IMR-90 (cell line): Measurements from ENCODE around the gene CPT1A. TPM values are rescaled to one million over a fixed set of nuclear protein-coding genes. Genes with fewer than 3 reads are reported as not detected.

Source experiments
- ATAC-seq: fragments of 200-7000 bp; cut with Tn5 transposase; 2 replicates; pipeline ENCODE4 v1.9.1; 2020; ENCODE audit warnings: low read depth, mild to moderate bottlenecking, moderate library complexity
- BruUV-seq: library from RNA; stranded (reverse); fragments of 400-500 nt; replicated peaks from 2 replicates; lab custom pipeline; 2021; lab: Mats Ljungman, UMichigan
- CTCF ChIA-PET: fragments of 300-600 bp; formaldehyde crosslinking; extraction: SDS; loops from one replicate; lab custom pipeline; 2021; ENCODE audit warnings: antibody characterized with exemption; lab: Yijun Ruan, JAX
- POLR2A ChIA-PET: fragments of 300-600 bp; sonication (Branson Sonifier 250); formaldehyde crosslinking; loops from one replicate; lab custom pipeline; 2022; ENCODE audit warnings: antibody characterized with exemption; ENCODE audit not compliant: unreplicated experiment; lab: Charles Lee
- DNase-seq: peaks from one replicate; pipeline ENCODE4 v3.0.0; 2013
- H2AFZ ChIP-seq: replicated peaks from 2 replicates; pipeline ENCODE3; 2013; ENCODE audit warnings: low read length, mild to moderate bottlenecking; ENCODE audit not compliant: poor library complexity
- H2AK5ac ChIP-seq: 2 replicates; pipeline ENCODE4 v1.6.1; 2013; ENCODE audit warnings: low read depth, low read length, inconsistent platforms
- H2AK9ac ChIP-seq: replicated peaks from 2 replicates; pipeline ENCODE3; 2013; ENCODE audit warnings: mild to moderate bottlenecking, low read depth, low read length, moderate library complexity; ENCODE audit not compliant: poor library complexity
- H2BK120ac ChIP-seq: 2 replicates; pipeline ENCODE4 v1.6.1; 2013; ENCODE audit warnings: low read depth, low read length, inconsistent platforms
- H2BK15ac ChIP-seq: 3 replicates; pipeline ENCODE4 v1.6.1; 2013; ENCODE audit warnings: low read depth, low read length, inconsistent platforms
- H2BK20ac ChIP-seq: 2 replicates; pipeline ENCODE4 v1.6.1; 2013; ENCODE audit warnings: low read depth, mild to moderate bottlenecking, inconsistent platforms, low read length, moderate library complexity
- H2BK5ac ChIP-seq: 2 replicates; pipeline ENCODE4 v1.6.1; 2013; ENCODE audit warnings: mild to moderate bottlenecking, low read depth, low read length, inconsistent platforms; ENCODE audit not compliant: poor library complexity, severe bottlenecking
- H3K14ac ChIP-seq: replicated peaks from 2 replicates; pipeline ENCODE4 v1.6.1; 2013; ENCODE audit warnings: low read depth, low read length, inconsistent platforms
- H3K18ac ChIP-seq: 2 replicates; pipeline ENCODE4 v1.6.1; 2013; ENCODE audit warnings: low read depth, low read length, control low read depth
- H3K23ac ChIP-seq: 2 replicates; pipeline ENCODE4 v1.6.1; 2013; ENCODE audit warnings: low read depth, low read length, inconsistent platforms
- H3K27ac ChIP-seq: 2 replicates; pipeline ENCODE4 v1.5.1; 2013; ENCODE audit warnings: mild to moderate bottlenecking, control low read depth, low read length; ENCODE audit not compliant: insufficient read depth
- H3K27me3 ChIP-seq: 2 replicates; pipeline ENCODE4 v1.6.1; 2013; ENCODE audit warnings: low read length; ENCODE audit not compliant: control insufficient read depth, insufficient read depth
- H3K36me3 ChIP-seq: 2 replicates; pipeline ENCODE4 v1.6.1; 2013; ENCODE audit warnings: low read length, mixed read lengths; ENCODE audit not compliant: control insufficient read depth, insufficient read depth
- H3K4ac ChIP-seq: 2 replicates; pipeline ENCODE4 v1.6.1; 2013; ENCODE audit warnings: low read depth, low read length, inconsistent platforms
- H3K4me1 ChIP-seq: 2 replicates; pipeline ENCODE4 v1.6.1; 2013; ENCODE audit warnings: low read length, mixed read lengths; ENCODE audit not compliant: control insufficient read depth, insufficient read depth
- H3K4me2 ChIP-seq: 2 replicates; pipeline ENCODE4 v1.6.1; 2013; ENCODE audit warnings: low read depth, mild to moderate bottlenecking, control low read depth, low read length, moderate library complexity
- H3K4me3 ChIP-seq: 2 replicates; pipeline ENCODE4 v1.5.1; 2013; ENCODE audit warnings: low read depth, mild to moderate bottlenecking, control low read depth, low read length, moderate library complexity; ENCODE audit not compliant: insufficient read depth
- H3K56ac ChIP-seq: 2 replicates; pipeline ENCODE4 v1.6.1; 2013; ENCODE audit warnings: low read length, inconsistent platforms; ENCODE audit not compliant: insufficient read depth; ENCODE audit errors: extremely low read depth
- H3K79me1 ChIP-seq, 2 experiments: 2 replicates each; pipeline ENCODE4 v1.6.1; 2013; ENCODE audit warnings: low read length in 2 of 2, inconsistent platforms in 1 of 2, low read depth in 1 of 2
- H3K9ac ChIP-seq: 2 replicates; pipeline ENCODE4 v1.6.1; 2013; ENCODE audit warnings: low read depth, low read length, control low read depth
- H3K9me1 ChIP-seq: 2 replicates; pipeline ENCODE4 v1.6.1; 2013; ENCODE audit warnings: low read length, inconsistent platforms; ENCODE audit not compliant: insufficient read depth
- H3K9me3 ChIP-seq: 2 replicates; pipeline ENCODE4 v1.6.1; 2013; ENCODE audit warnings: low read length; ENCODE audit not compliant: control insufficient read depth, insufficient read depth
- H4K20me1 ChIP-seq: 2 replicates; pipeline ENCODE4 v1.6.1; 2013; ENCODE audit warnings: low read length, inconsistent platforms; ENCODE audit not compliant: insufficient read depth
- H4K5ac ChIP-seq: 2 replicates; pipeline ENCODE4 v1.6.1; 2013; ENCODE audit warnings: mild to moderate bottlenecking, low read depth, low read length, control low read depth
- H4K8ac ChIP-seq, 2 experiments: 2 replicates each; pipeline ENCODE4 v1.6.1; 2013; ENCODE audit warnings: low read depth in 2 of 2, low read length in 2 of 2, control low read depth in 1 of 2, inconsistent platforms in 1 of 2
- H4K91ac ChIP-seq: 2 replicates; pipeline ENCODE4 v1.6.1; 2013; ENCODE audit warnings: low read depth, low read length, inconsistent platforms; ENCODE audit not compliant: insufficient read depth
- BHLHE40 ChIP-seq: fragments of 150-350 bp; IDR thresholded peaks from 2 replicates; pipeline ENCODE4 v1.6.1; 2016; ENCODE audit warnings: mild to moderate bottlenecking, low read depth, low read length
- CEBPB ChIP-seq: IDR thresholded peaks from 2 replicates; pipeline ENCODE4 v1.6.1; 2012; ENCODE audit warnings: low read depth, low read length, improper control_type of control experiment
- CHD1 ChIP-seq: IDR thresholded peaks from 2 replicates; pipeline ENCODE4 v1.6.1; 2012; ENCODE audit warnings: low read depth, low read length, improper control_type of control experiment
- ELK1 ChIP-seq: fragments of 150-350 bp; IDR thresholded peaks from 2 replicates; pipeline ENCODE4 v1.6.1; 2016; ENCODE audit warnings: low read depth, mild to moderate bottlenecking, low read length, moderate library complexity, borderline replicate concordance
- FOS ChIP-seq: fragments of 150-350 bp; IDR thresholded peaks from 2 replicates; pipeline ENCODE4 v1.6.1; 2016; ENCODE audit warnings: low read depth, low read length
- MAFK ChIP-seq: IDR thresholded peaks from 2 replicates; pipeline ENCODE4 v1.6.1; 2012; ENCODE audit warnings: low read depth, low read length, improper control_type of control experiment
- MAZ ChIP-seq: IDR thresholded peaks from 2 replicates; pipeline ENCODE4 v1.6.1; 2012; ENCODE audit warnings: low read depth, mild to moderate bottlenecking, low read length, improper control_type of control experiment, moderate library complexity, borderline replicate concordance
- MXI1 ChIP-seq: IDR thresholded peaks from 2 replicates; pipeline ENCODE4 v1.6.1; 2012; ENCODE audit warnings: low read depth, mild to moderate bottlenecking, low read length, moderate library complexity, borderline replicate concordance
- NFE2L2 ChIP-seq: fragments of 150-350 bp; IDR thresholded peaks from 2 replicates; pipeline ENCODE4 v1.6.1; 2016; ENCODE audit warnings: low read depth, mild to moderate bottlenecking, low read length
- POLR2A ChIP-seq: IDR thresholded peaks from 2 replicates; pipeline ENCODE4 v1.6.1; 2012; ENCODE audit warnings: mild to moderate bottlenecking, low read depth, low read length
- RAD21 ChIP-seq: IDR thresholded peaks from 2 replicates; pipeline ENCODE4 v1.6.1; 2012; ENCODE audit warnings: low read length, improper control_type of control experiment
- RCOR1 ChIP-seq: IDR thresholded peaks from 2 replicates; pipeline ENCODE4 v1.6.1; 2012; ENCODE audit warnings: mild to moderate bottlenecking, low read length, improper control_type of control experiment; ENCODE audit not compliant: insufficient replicate concordance
- RFX5 ChIP-seq: IDR thresholded peaks from 2 replicates; pipeline ENCODE4 v1.8.0; 2012; ENCODE audit warnings: low read depth, mild to moderate bottlenecking, low read length, moderate library complexity
- SMC3 ChIP-seq: fragments of 150-350 bp; IDR thresholded peaks from 2 replicates; pipeline ENCODE4 v1.6.1; 2016; ENCODE audit warnings: low read depth, mild to moderate bottlenecking, antibody characterized with exemption, low read length, moderate library complexity
- USF2 ChIP-seq: fragments of 150-350 bp; IDR thresholded peaks from 2 replicates; pipeline ENCODE4 v1.6.1; 2017; ENCODE audit warnings: mild to moderate bottlenecking, antibody characterized with exemption, low read length, low read depth
- WGBS, 2 experiments: methylation state at CpG; one replicate each; pipeline versions ENCODE4 v1.1.5 to v1.1.7; 2013; ENCODE audit warnings: missing lambda C conversion rate in 2 of 2; ENCODE audit not compliant: insufficient read length in 1 of 2; ENCODE audit errors: extremely low coverage in 2 of 2; 5-methylcytosine and 5-hydroxymethylcytosine counted together
- dilution Hi-C: fragments of 300-500 bp; cut with HindIII; formaldehyde crosslinking; loops from one replicate; pipeline ENCODE4 v1.14.3; 2018; ENCODE audit warnings: low sequenced_read_pairs; ENCODE audit not compliant: unreplicated experiment
- in situ Hi-C: fragments of 300-500 bp; cut with MboI; formaldehyde crosslinking; loops from 3 replicates; pipeline ENCODE4 v1.14.3; 2019; ENCODE audit warnings: low sequenced_read_pairs, inconsistent platforms, mixed read lengths
- intact Hi-C: fragments of 100-400 bp; cut with micrococcal nuclease; formaldehyde crosslinking; loops from 2 replicates; pipeline ENCODE4 v1.10.0; 2022
- polyA plus RNA-seq, 3 experiments: library from polyadenylated mRNA; depleted of rRNA; stranded (reverse); fragments of >200 nt; gene quantifications; 2 replicates each; pipeline ENCODE4 v1.2.3, GENCODE V29; 2012; ENCODE audit warnings: low replicate concordance in 1 of 3
- total RNA-seq: library from RNA; depleted of rRNA; stranded (reverse); fragments of >200 nt; gene quantifications from 2 replicates; pipeline ENCODE4 v1.2.3, GENCODE V29; 2012
- TF ChIP-seq, protein P1 (sequence below): conservative IDR thresholded peaks from 2 replicates; pipeline ENCODE4 v1.5.1; 2012; ENCODE audit warnings: mild to moderate bottlenecking, low read depth, low read length, improper control_type of control experiment

CPT1A gene
- total and polyA plus RNA-seq, 2 of the 4 experiments (the other 2 are of a cell fraction) = 15.4 to 21.3 TPM

GRCh38 chr11:68762481-68762880 is 79.2 kb downstream of the CPT1A start:
- no peak overlapping the region for H3K4ac ChIP-seq
- no peak overlapping the region for H3K27ac ChIP-seq
- intact Hi-C loops (no loop called here), in situ Hi-C loops (no loop called here), dilution Hi-C loops (no loop called here)
- no peak for ATAC-seq
- no peaks in the 10 kb centered on the region for H3K9me3 ChIP-seq
- BruUV-seq = no TSS peak
- no peaks in the 10 kb centered on the region for H3K79me1 ChIP-seq
- H2AK9ac ChIP-seq = no peak overlapping the region
- no peak overlapping the region for H3K18ac ChIP-seq
- H3K4me1 ChIP-seq = no peaks in the 10 kb centered on the region
- H2AK5ac ChIP-seq = no peak overlapping the region
- H3K9ac ChIP-seq = no peak overlapping the region
- no peak overlapping the region for H3K56ac ChIP-seq
- no peaks in the 10 kb centered on the region; the same call in 1 of the 2 replicates for H3K9me1 ChIP-seq
- H3K23ac ChIP-seq = no peak overlapping the region
- H2BK20ac ChIP-seq = no peak overlapping the region
- H3K14ac ChIP-seq = no peak overlapping the region
- H2AFZ ChIP-seq = no peak overlapping the region
- H2BK120ac ChIP-seq = no peak overlapping the region
- no peak overlapping the region for H3K4me2 ChIP-seq
- H4K8ac ChIP-seq = no peak overlapping the region
- peaks cover 40% of the 10 kb centered on the region for H3K36me3 ChIP-seq
- TF ChIP-seq CHD1 = no peak
- TF ChIP-seq MAFK = no peak
- TF ChIP-seq RCOR1 = no peak
- no peak for TF ChIP-seq FOS
- TF ChIP-seq RAD21 = no peak
- no peak for TF ChIP-seq POLR2A
- TF ChIP-seq ELK1 = no peak
- TF ChIP-seq MAZ = no peak
- no peak for TF ChIP-seq RFX5
- TF ChIP-seq, protein P1, sequence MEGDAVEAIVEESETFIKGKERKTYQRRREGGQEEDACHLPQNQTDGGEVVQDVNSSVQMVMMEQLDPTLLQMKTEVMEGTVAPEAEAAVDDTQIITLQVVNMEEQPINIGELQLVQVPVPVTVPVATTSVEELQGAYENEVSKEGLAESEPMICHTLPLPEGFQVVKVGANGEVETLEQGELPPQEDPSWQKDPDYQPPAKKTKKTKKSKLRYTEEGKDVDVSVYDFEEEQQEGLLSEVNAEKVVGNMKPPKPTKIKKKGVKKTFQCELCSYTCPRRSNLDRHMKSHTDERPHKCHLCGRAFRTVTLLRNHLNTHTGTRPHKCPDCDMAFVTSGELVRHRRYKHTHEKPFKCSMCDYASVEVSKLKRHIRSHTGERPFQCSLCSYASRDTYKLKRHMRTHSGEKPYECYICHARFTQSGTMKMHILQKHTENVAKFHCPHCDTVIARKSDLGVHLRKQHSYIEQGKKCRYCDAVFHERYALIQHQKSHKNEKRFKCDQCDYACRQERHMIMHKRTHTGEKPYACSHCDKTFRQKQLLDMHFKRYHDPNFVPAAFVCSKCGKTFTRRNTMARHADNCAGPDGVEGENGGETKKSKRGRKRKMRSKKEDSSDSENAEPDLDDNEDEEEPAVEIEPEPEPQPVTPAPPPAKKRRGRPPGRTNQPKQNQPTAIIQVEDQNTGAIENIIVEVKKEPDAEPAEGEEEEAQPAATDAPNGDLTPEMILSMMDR = no peak
- no peak for TF ChIP-seq MXI1
- TF ChIP-seq CEBPB = no peak
- TF ChIP-seq USF2 = no peak
- TF ChIP-seq NFE2L2 = no peak
- TF ChIP-seq SMC3 = no peak
- no peak for TF ChIP-seq BHLHE40
- no peak for DNase-seq
- 94% methylated on average over 5 of the region's 15 CpGs; no CpG with 5 or more reads in 1 of the 2 experiments for WGBS, 2 experiments
- no peaks in the 10 kb centered on the region for H3K27me3 ChIP-seq
- H2BK15ac ChIP-seq = no peak overlapping the region
- no peak overlapping the region for H4K91ac ChIP-seq
- H2BK5ac ChIP-seq = no peak overlapping the region
- ChIA-PET POLR2A (no interaction called here), CTCF (no interaction called here)
- H4K5ac ChIP-seq = no peak overlapping the region
- no peak overlapping the region for H3K4me3 ChIP-seq
- H4K20me1 ChIP-seq = no peaks in the 10 kb centered on the region
